GM19035 (cell line): ENCODE measurements around the gene FAM20A.
A peak's percentile ranks its signal among the peaks of the same experiment; 100 is the strongest.

ENCODE experiments used
- ATAC-seq: cut with Tn5 transposase; IDR thresholded peaks from one replicate; pipeline ENCODE4 v1.9.1; 2021; ENCODE audit not compliant: unreplicated experiment

Gene FAM20A

GRCh38 chr17:68567581-68567980, 33.6 kb downstream of the FAM20A start:
- no peak for ATAC-seq

DNA sequence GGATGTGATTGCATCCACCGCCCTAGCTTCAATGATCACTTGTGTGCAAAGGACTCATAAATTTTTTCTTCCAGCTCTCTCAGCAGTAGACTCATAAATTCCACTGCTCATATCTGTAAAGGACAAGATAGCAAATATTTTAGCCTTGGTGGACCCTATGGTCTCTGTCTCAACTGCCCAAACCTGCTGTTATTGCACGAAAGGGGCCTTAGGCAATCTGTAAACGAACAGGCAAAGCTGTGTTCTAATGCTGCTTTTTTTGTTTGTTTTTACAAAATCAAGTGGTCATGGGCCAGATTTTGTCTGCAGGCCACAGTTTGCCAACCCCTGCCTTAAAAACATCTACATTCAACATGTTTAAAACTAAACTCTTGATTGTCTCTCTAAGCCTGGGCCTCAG, 34.1 kb downstream of the FAM20A start:
- no peak for ATAC-seq

DNA sequence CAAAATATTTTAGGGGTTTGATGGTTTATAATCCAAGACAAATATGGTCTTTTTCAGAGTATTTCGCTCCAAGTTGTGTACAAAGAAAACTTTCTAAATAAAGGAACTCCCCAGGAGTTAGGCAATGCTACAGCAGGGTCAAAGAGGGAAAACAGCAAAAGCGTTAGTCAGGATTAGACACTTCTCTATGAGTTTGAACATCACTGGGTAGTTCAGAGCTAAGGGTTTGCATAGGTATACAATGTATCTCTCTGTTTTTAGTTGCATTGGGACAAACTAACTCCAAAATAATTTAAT, 34.8 kb downstream of the FAM20A start:
- ATAC-seq = no peak

DNA sequence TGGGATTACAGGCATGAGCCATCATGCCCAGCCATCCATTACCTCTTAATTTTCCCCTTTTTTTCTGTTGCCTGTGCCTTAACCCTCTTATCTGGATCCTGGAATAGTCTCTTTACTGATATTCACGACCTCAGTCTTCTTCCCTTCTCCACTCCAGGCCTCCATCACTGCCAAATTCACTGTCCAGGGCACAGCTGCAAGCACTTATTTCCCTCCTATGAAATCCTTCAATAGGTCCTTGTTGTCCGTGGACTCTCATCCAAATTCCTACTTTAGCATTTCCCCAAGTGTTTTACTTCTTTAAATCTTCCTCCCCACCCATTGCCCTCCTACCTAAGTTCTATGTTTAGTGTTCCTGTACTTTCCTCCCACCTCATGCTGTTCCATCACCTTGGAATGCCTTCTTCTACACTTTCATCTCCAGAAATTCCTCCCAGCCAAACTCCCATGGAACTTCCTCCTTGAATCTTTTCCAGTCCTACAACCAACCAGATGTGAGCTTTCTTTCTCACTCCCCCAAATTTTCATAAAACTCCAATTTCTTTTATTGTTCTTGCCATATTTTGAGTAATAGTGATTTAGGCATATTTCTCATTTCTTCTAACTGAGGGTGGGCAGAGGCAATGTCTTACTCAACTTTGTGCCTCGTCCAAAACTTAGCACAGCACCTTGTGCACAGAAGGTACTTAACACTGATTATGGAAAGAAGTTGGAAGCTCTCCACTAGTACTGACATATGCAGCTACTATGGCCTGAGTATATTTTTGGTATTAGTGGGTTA, 35.3 kb downstream of the FAM20A start:
- ATAC-seq = no peak

DNA sequence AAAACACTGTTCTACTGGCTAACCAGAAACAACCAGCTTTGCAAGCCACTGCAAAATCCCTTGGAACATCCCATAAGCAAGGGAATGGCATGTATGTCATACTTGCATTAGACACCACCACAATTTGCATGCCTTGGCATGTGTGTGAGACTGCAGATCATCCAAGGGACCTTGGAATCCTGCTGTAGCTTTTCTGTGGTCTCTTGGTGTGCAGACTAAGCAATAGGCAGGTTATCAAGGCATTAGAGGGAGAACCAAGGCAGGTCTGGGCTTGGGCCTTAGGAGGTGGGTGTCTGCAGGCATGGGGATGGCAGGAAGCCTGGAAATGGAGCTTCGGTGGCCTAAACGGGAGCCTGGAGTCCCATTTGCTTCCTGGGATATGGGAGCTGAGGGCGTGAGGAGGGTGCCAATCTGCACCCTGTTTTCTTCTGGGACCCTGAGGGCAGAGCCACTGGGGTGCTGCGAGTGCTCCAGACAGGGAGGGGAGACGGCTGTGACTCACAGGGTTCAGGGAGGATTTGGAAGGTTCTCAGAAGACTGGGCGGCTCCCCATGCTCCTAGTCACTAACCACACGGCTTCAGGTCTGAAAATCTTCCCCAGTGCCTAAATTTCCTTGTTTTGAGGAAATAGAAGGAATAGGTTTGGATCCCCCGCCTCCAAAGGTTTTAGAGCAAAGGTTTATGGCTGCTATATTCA, 36.6 kb downstream of the FAM20A start:
- ATAC-seq = no peak

GRCh38 chr17:68562736-68563135, 38.4 kb downstream of the FAM20A start:
- ATAC-seq = no peak

DNA sequence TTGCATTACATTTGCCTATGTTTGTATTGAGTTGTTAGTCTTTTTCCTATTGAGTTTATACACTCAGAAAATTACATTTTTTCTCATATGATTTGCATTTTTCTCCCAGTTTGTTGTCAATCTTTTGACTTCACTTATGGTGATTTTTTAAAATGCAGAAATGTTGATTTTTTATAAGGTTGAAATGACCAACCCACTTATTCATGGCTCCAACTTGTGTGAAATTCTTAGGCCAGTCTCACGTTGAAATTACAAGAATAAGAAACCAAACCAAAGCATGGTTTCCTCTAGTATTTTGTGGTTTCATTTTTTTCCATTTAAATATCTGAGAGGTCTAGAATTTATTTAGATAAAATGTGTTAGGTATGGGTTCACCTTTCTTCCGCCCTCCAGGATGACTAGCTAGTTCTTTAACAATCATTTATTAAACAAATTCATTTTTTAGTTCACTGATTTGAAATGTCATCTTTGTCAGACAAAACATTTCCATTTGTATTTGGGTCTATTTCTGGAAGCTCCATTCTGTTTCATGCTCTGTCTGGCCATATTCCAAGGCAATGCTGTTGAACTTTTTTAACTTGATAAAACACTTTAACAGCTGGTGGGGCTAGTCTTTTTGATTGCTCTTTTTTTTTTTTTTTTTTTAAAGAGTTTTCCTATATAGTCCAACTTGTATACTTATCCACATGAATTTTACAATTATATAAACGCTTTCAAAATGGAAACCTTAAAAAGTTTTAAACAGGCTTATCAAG, 40.0 kb downstream of the FAM20A start:
- ATAC-seq = no peak

- no peak for ATAC-seq
These were observed 41.9 kb downstream of the FAM20A start for GRCh38 chr17:68559316-68559715.

DNA sequence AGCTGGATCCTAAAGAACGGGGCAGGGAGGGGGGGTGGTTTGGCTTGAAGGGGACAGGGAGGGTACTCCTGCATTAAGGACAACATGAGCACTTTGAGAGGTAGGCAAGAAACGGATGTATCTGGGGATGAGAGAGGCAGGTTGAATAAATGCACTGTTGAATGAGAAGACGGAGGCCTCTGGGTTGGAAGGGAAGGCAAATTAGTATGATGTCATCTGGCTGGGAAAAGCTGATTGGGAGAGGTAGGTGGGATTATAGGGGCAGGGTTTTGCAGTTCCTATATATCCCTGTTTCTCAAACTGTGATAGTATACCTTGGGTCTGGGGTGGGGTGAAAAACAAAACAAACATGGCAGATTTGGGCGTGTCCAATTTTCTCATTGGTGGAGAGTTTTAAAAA, 44.6 kb downstream of the FAM20A start:
- ATAC-seq = no peak

DNA sequence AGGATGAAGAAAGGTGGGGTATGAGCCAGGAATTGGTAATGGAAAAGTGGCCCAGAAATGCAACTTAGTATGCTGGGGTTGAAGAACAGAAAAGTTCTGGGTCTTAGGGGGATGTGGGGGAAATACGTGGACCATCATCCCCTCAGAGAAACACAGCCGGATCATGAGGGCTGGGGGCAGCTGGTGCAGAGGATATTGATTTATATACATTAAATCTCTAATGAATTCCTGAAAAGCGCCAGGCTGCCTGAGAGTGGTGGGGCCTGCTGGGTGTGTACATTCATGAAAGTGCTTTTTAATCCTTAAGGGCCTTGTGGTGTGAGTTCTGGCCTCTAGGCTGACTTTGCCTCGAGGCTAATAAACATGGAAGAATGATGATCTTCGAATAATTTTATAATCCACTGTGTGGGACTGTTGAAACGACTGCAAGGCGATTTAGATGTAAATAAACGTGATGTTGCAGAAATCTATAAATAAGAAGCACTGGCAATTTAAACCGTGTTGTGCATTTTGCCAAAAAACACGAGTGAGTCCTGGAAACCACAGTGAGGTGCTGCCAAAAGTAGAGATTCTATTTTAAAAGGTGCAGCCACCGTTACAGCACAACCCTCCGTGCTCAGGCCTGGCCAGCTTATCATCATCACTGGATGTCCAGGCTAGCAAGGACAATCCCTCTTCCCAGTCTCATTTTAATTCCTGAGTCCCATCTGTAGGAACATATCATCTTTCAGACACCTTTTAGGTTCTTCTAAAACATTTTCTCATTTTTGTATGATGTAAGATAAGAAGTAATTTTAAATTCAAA, 56.9 kb downstream of the FAM20A start:
- ATAC-seq = no peak

- no peak for ATAC-seq
These were observed 58.3 kb downstream of the FAM20A start for GRCh38 chr17:68542698-68543463.

DNA sequence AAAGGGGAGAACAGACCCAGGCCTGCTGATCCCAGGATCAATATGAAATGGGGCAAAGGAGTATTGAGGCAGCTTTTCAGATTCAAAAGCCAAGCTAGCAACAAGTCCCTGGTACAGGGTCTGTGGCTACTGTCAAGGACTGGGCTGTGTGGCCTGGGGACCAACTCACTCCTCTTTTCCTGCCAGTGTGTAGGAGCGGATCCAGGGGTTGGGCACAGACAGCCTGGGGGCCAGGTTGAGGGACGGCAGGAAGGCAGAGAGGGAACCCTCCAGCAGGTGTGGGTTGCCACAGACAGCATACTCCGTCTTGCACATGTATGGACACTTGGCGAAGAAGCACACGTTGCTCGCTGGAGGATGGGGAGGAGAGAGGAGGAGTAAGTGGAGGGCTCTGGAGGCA, 59.4 kb downstream of the FAM20A start:
- ATAC-seq = no peak

DNA sequence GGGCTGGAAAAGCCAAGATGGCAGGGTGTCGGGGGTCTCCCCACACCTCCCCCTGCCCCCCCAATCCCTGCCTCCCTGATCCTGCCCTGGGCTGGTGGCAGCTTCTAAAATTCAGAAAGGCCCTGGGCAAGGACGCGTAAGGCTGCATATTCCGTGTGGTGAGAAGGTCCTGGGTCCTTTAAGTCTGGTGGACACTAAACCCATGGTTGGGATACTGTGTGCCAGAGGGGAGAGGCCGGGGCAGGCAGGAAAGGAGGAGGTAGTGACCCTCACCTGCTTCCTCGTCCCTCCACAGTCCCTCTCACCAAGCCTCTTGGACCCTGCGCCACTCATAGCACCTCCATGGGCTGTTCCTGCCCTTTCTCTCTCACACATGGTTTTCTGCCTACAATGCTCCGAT, 60.2 kb downstream of the FAM20A start:
- no peak for ATAC-seq

DNA sequence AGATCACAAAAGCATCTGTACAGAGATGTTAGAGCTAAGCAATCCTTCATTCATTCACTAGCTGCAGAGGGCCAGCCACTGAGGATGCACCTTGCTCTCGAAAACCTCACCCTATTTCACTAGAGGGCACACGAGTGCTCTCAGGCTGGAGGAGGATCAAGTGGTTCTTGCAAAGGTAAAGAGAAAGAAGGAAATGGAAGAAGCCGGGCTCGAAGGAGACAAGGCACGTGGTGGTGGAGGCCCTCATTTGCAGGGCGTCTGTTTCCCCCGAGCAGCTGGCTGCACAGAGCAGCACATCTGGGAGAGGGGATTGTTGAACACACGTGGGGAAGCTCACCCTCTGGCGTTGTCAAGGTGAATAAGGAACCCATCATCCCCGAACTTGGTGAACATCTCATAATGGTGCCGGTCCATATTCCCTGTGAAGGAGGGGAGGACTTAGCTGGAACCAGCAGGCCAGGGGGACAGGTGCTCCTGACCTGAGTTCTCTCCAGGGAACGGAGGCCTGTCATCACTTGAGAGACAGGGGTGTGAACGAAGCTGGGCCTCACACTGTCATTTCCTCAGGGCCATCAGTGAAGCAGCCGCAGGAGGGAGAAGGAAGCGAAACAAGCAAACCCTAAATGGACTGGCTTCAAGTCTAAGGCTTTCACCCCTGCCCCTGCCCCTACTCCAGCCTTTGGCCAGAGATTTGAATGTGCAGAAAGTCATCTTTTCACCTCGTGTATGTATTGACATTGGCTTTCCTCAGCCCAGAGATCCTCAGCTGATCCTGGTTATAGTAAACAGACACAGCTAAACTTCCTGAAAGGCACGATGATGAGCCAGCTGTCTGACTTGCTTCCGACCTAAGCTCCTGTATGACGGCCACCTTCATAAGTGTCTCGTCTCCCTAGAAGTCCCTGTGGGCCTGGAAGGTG, 61.4 kb downstream of the FAM20A start:
- ATAC-seq = peak; percentile 49

DNA sequence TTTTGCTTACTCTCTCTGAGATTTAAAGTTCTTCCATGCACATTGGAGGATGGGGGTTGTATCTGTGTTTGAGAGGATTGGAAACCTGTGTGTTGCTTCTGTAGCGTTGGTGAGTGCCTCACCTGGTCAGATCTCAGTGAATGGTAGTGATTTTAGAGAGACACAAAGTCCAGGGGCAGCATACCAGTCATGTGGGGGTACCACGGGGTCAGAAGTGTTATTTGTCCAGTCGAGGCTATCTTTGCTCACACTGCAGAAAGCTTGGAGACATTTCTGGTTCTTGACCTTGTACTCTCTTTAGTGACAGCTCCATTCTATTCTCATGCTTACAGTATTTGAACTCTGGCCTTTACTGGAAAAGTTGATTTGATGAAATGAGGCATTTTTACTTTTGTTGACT, 65.2 kb downstream of the FAM20A start:
- no peak for ATAC-seq

DNA sequence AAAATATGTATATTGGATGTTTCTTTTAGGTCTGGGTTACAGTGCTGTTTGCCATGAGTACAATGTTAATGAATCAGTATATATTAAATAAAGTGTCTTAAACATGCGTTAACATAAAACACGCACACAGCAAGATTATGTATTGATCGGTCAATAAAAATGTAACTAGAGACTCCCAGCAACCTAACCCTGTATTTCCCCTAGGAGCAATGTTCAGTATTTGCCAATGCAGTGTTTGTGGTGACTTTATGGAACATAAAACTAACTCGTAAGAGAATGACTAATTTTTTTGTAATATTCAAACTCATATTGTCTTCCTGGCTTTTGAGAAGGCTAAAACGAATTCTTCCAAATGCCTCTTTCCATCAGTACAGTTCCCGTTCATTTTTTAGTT, 66.5 kb downstream of the FAM20A start:
- ATAC-seq = no peak

- no peak for ATAC-seq
These were observed 67.1 kb downstream of the FAM20A start for GRCh38 chr17:68533887-68534694.

DNA sequence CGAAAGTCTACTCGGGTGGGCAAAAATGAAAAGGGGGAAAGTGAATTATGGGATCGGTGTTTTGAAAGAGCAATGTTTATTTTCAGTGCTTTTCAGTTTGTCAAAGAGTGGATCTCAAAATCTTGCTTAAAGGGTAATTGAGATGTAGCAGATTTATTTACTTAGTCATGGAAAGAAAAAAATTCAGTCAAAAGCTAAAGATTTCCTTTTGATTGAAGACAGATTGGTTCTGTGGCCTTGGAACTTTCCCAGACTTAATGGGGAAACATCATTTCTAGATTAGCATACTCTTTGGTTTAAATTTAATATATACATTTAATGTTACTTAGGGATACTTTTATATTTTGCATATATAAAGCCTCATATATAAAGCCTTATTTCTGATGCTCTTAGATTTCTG, 68.3 kb downstream of the FAM20A start:
- no peak for ATAC-seq

DNA sequence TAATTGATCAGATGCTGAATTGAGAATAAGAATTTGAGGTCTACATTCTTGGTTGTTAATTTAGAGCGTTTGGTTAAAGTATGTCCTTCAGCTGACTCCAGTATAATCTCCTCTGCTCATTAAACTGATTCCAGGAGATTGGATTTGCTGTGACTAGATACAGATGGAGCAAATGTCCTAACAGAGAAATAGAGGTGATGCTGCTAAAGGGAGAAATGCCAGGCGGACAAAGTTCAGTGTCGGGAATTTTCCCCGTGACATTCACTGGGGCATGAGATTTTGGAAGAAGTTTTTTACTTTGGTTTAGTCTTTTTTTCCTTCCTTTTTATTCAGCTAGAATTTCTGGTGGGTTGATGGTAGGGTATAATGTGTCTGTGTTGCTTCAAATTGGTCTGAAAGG, 69.9 kb downstream of the FAM20A start:
- no peak for ATAC-seq
